IMR-90 (cell line): ENCODE measurements around the gene DISC1. TPM values are rescaled to one million over a fixed set of nuclear protein-coding genes. Genes with fewer than 3 reads are reported as not detected.

Source experiments
- ATAC-seq: fragments of 200-7000 bp; cut with Tn5 transposase; 2 replicates; pipeline ENCODE4 v1.9.1; 2020; ENCODE audit warnings: low read depth, mild to moderate bottlenecking, moderate library complexity
- BruUV-seq: library from RNA; stranded (reverse); fragments of 400-500 nt; replicated peaks from 2 replicates; lab custom pipeline; 2021; lab: Mats Ljungman, UMichigan
- CTCF ChIA-PET: fragments of 300-600 bp; formaldehyde crosslinking; extraction: SDS; loops from one replicate; lab custom pipeline; 2021; ENCODE audit warnings: antibody characterized with exemption; lab: Yijun Ruan, JAX
- POLR2A ChIA-PET: fragments of 300-600 bp; sonication (Branson Sonifier 250); formaldehyde crosslinking; loops from one replicate; lab custom pipeline; 2022; ENCODE audit warnings: antibody characterized with exemption; ENCODE audit not compliant: unreplicated experiment; lab: Charles Lee
- DNase-seq: peaks from one replicate; pipeline ENCODE4 v3.0.0; 2013
- H2AFZ ChIP-seq: replicated peaks from 2 replicates; pipeline ENCODE3; 2013; ENCODE audit warnings: low read length, mild to moderate bottlenecking; ENCODE audit not compliant: poor library complexity
- H2AK5ac ChIP-seq: 2 replicates; pipeline ENCODE4 v1.6.1; 2013; ENCODE audit warnings: low read depth, low read length, inconsistent platforms
- H2AK9ac ChIP-seq: replicated peaks from 2 replicates; pipeline ENCODE3; 2013; ENCODE audit warnings: mild to moderate bottlenecking, low read depth, low read length, moderate library complexity; ENCODE audit not compliant: poor library complexity
- H2BK120ac ChIP-seq: 2 replicates; pipeline ENCODE4 v1.6.1; 2013; ENCODE audit warnings: low read depth, low read length, inconsistent platforms
- H2BK15ac ChIP-seq: 3 replicates; pipeline ENCODE4 v1.6.1; 2013; ENCODE audit warnings: low read depth, low read length, inconsistent platforms
- H2BK20ac ChIP-seq: 2 replicates; pipeline ENCODE4 v1.6.1; 2013; ENCODE audit warnings: low read depth, mild to moderate bottlenecking, inconsistent platforms, low read length, moderate library complexity
- H2BK5ac ChIP-seq: 2 replicates; pipeline ENCODE4 v1.6.1; 2013; ENCODE audit warnings: mild to moderate bottlenecking, low read depth, low read length, inconsistent platforms; ENCODE audit not compliant: poor library complexity, severe bottlenecking
- H3K14ac ChIP-seq: replicated peaks from 2 replicates; pipeline ENCODE4 v1.6.1; 2013; ENCODE audit warnings: low read depth, low read length, inconsistent platforms
- H3K18ac ChIP-seq: 2 replicates; pipeline ENCODE4 v1.6.1; 2013; ENCODE audit warnings: low read depth, low read length, control low read depth
- H3K23ac ChIP-seq: 2 replicates; pipeline ENCODE4 v1.6.1; 2013; ENCODE audit warnings: low read depth, low read length, inconsistent platforms
- H3K27ac ChIP-seq: 2 replicates; pipeline ENCODE4 v1.5.1; 2013; ENCODE audit warnings: mild to moderate bottlenecking, control low read depth, low read length; ENCODE audit not compliant: insufficient read depth
- H3K27me3 ChIP-seq: 2 replicates; pipeline ENCODE4 v1.6.1; 2013; ENCODE audit warnings: low read length; ENCODE audit not compliant: control insufficient read depth, insufficient read depth
- H3K36me3 ChIP-seq: 2 replicates; pipeline ENCODE4 v1.6.1; 2013; ENCODE audit warnings: low read length, mixed read lengths; ENCODE audit not compliant: control insufficient read depth, insufficient read depth
- H3K4ac ChIP-seq: 2 replicates; pipeline ENCODE4 v1.6.1; 2013; ENCODE audit warnings: low read depth, low read length, inconsistent platforms
- H3K4me1 ChIP-seq: 2 replicates; pipeline ENCODE4 v1.6.1; 2013; ENCODE audit warnings: low read length, mixed read lengths; ENCODE audit not compliant: control insufficient read depth, insufficient read depth
- H3K4me2 ChIP-seq: 2 replicates; pipeline ENCODE4 v1.6.1; 2013; ENCODE audit warnings: low read depth, mild to moderate bottlenecking, control low read depth, low read length, moderate library complexity
- H3K4me3 ChIP-seq: 2 replicates; pipeline ENCODE4 v1.5.1; 2013; ENCODE audit warnings: low read depth, mild to moderate bottlenecking, control low read depth, low read length, moderate library complexity; ENCODE audit not compliant: insufficient read depth
- H3K56ac ChIP-seq: 2 replicates; pipeline ENCODE4 v1.6.1; 2013; ENCODE audit warnings: low read length, inconsistent platforms; ENCODE audit not compliant: insufficient read depth; ENCODE audit errors: extremely low read depth
- H3K79me1 ChIP-seq, 2 experiments: 2 replicates each; pipeline ENCODE4 v1.6.1; 2013; ENCODE audit warnings: low read length in 2 of 2, inconsistent platforms in 1 of 2, low read depth in 1 of 2
- H3K9ac ChIP-seq: 2 replicates; pipeline ENCODE4 v1.6.1; 2013; ENCODE audit warnings: low read depth, low read length, control low read depth
- H3K9me1 ChIP-seq: 2 replicates; pipeline ENCODE4 v1.6.1; 2013; ENCODE audit warnings: low read length, inconsistent platforms; ENCODE audit not compliant: insufficient read depth
- H3K9me3 ChIP-seq: 2 replicates; pipeline ENCODE4 v1.6.1; 2013; ENCODE audit warnings: low read length; ENCODE audit not compliant: control insufficient read depth, insufficient read depth
- H4K20me1 ChIP-seq: 2 replicates; pipeline ENCODE4 v1.6.1; 2013; ENCODE audit warnings: low read length, inconsistent platforms; ENCODE audit not compliant: insufficient read depth
- H4K5ac ChIP-seq: 2 replicates; pipeline ENCODE4 v1.6.1; 2013; ENCODE audit warnings: mild to moderate bottlenecking, low read depth, low read length, control low read depth
- H4K8ac ChIP-seq, 2 experiments: 2 replicates each; pipeline ENCODE4 v1.6.1; 2013; ENCODE audit warnings: low read depth in 2 of 2, low read length in 2 of 2, control low read depth in 1 of 2, inconsistent platforms in 1 of 2
- H4K91ac ChIP-seq: 2 replicates; pipeline ENCODE4 v1.6.1; 2013; ENCODE audit warnings: low read depth, low read length, inconsistent platforms; ENCODE audit not compliant: insufficient read depth
- CEBPB ChIP-seq: IDR thresholded peaks from 2 replicates; pipeline ENCODE4 v1.6.1; 2012; ENCODE audit warnings: low read depth, low read length, improper control_type of control experiment
- CHD1 ChIP-seq: IDR thresholded peaks from 2 replicates; pipeline ENCODE4 v1.6.1; 2012; ENCODE audit warnings: low read depth, low read length, improper control_type of control experiment
- ELK1 ChIP-seq: fragments of 150-350 bp; IDR thresholded peaks from 2 replicates; pipeline ENCODE4 v1.6.1; 2016; ENCODE audit warnings: low read depth, mild to moderate bottlenecking, low read length, moderate library complexity, borderline replicate concordance
- FOS ChIP-seq: fragments of 150-350 bp; IDR thresholded peaks from 2 replicates; pipeline ENCODE4 v1.6.1; 2016; ENCODE audit warnings: low read depth, low read length
- MAFK ChIP-seq: IDR thresholded peaks from 2 replicates; pipeline ENCODE4 v1.6.1; 2012; ENCODE audit warnings: low read depth, low read length, improper control_type of control experiment
- POLR2A ChIP-seq: IDR thresholded peaks from 2 replicates; pipeline ENCODE4 v1.6.1; 2012; ENCODE audit warnings: mild to moderate bottlenecking, low read depth, low read length
- RFX5 ChIP-seq: IDR thresholded peaks from 2 replicates; pipeline ENCODE4 v1.8.0; 2012; ENCODE audit warnings: low read depth, mild to moderate bottlenecking, low read length, moderate library complexity
- SMC3 ChIP-seq: fragments of 150-350 bp; IDR thresholded peaks from 2 replicates; pipeline ENCODE4 v1.6.1; 2016; ENCODE audit warnings: low read depth, mild to moderate bottlenecking, antibody characterized with exemption, low read length, moderate library complexity
- WGBS, 2 experiments: methylation state at CpG; one replicate each; pipeline versions ENCODE4 v1.1.5 to v1.1.7; 2013; ENCODE audit warnings: missing lambda C conversion rate in 2 of 2; ENCODE audit not compliant: insufficient read length in 1 of 2; ENCODE audit errors: extremely low coverage in 2 of 2; 5-methylcytosine and 5-hydroxymethylcytosine counted together
- dilution Hi-C: fragments of 300-500 bp; cut with HindIII; formaldehyde crosslinking; loops from one replicate; pipeline ENCODE4 v1.14.3; 2018; ENCODE audit warnings: low sequenced_read_pairs; ENCODE audit not compliant: unreplicated experiment
- in situ Hi-C: fragments of 300-500 bp; cut with MboI; formaldehyde crosslinking; loops from 3 replicates; pipeline ENCODE4 v1.14.3; 2019; ENCODE audit warnings: low sequenced_read_pairs, inconsistent platforms, mixed read lengths
- intact Hi-C: fragments of 100-400 bp; cut with micrococcal nuclease; formaldehyde crosslinking; loops from 2 replicates; pipeline ENCODE4 v1.10.0; 2022
- polyA plus RNA-seq, 3 experiments: library from polyadenylated mRNA; depleted of rRNA; stranded (reverse); fragments of >200 nt; gene quantifications; 2 replicates each; pipeline ENCODE4 v1.2.3, GENCODE V29; 2012; ENCODE audit warnings: low replicate concordance in 1 of 3
- total RNA-seq: library from RNA; depleted of rRNA; stranded (reverse); fragments of >200 nt; gene quantifications from 2 replicates; pipeline ENCODE4 v1.2.3, GENCODE V29; 2012

The DISC1 gene
- total and polyA plus RNA-seq, 2 of the 4 experiments (the other 2 are of a cell fraction): 2.2 to 7.0 TPM

- CTCF ChIA-PET: no interaction called here
- no CpG with 5 or more reads among the region's 3 CpGs for WGBS, 2 experiments
- Histone ChIP-seq H2AK5ac (no peak overlapping the region), H3K18ac (no peak overlapping the region), H2AFZ (no peak overlapping the region), H3K9me1 (no peaks in the 10 kb centered on the region; the same call in 1 of the 2 replicates), H2AK9ac (no peak overlapping the region), H3K27ac (no peak overlapping the region), H2BK5ac (no peak overlapping the region), H3K9ac (no peak overlapping the region), H2BK15ac (no peak overlapping the region), H3K9me3 (peaks cover 3% of the 10 kb centered on the region; the same call in 1 of the 2 replicates), H4K8ac (no peak overlapping the region), H3K14ac (no peak overlapping the region), H3K79me1 (0 out of 4 replicates have a peak, but pooled peaks cover 0 to 4% of the 10 kb centered on the region in 2 experiments), H2BK120ac (no peak overlapping the region), H3K4ac (no peak overlapping the region), H3K36me3 (peaks cover 9% of the 10 kb centered on the region), H3K4me2 (no peak overlapping the region), H4K5ac (no peak overlapping the region), H4K91ac (no peak overlapping the region), H3K4me3 (no peak overlapping the region), H2BK20ac (no peak overlapping the region), H3K4me1 (no peaks in the 10 kb centered on the region; the same call in 1 of the 2 replicates), H3K27me3 (no peaks in the 10 kb centered on the region), H4K20me1 (no peaks in the 10 kb centered on the region), H3K23ac (no peak overlapping the region), H3K56ac (no peak overlapping the region)
- dilution Hi-C loops: no loop called here
- POLR2A ChIA-PET: no interaction called here
- ATAC-seq (no peak), DNase-seq (no peak)
- intact Hi-C loops: loop anchor here (10.0 kb wide), 1 partner anchor 181 kb away; no protein-coding TSS in a partner anchor
- BruUV-seq: no TSS peak
- no peak for TF ChIP-seq POLR2A
- TF ChIP-seq ELK1: no peak
- no peak for TF ChIP-seq SMC3
- TF ChIP-seq CEBPB: no peak
- no peak for TF ChIP-seq RFX5
- TF ChIP-seq FOS: no peak
- no peak for TF ChIP-seq MAFK
- no peak for TF ChIP-seq CHD1
- in situ Hi-C loops: no loop called here
Observed at GRCh38 chr1:231753313-231753712, 126.7 kb downstream of the DISC1 start.
